HG03378 (cell line): Measurements from ENCODE around the gene HCCS.

Source experiments
- ATAC-seq: cut with Tn5 transposase; IDR thresholded peaks from one replicate; pipeline ENCODE4 v1.9.1; 2021; ENCODE audit warnings: mild to moderate bottlenecking, moderate library complexity; ENCODE audit not compliant: unreplicated experiment

HCCS gene

DNA sequence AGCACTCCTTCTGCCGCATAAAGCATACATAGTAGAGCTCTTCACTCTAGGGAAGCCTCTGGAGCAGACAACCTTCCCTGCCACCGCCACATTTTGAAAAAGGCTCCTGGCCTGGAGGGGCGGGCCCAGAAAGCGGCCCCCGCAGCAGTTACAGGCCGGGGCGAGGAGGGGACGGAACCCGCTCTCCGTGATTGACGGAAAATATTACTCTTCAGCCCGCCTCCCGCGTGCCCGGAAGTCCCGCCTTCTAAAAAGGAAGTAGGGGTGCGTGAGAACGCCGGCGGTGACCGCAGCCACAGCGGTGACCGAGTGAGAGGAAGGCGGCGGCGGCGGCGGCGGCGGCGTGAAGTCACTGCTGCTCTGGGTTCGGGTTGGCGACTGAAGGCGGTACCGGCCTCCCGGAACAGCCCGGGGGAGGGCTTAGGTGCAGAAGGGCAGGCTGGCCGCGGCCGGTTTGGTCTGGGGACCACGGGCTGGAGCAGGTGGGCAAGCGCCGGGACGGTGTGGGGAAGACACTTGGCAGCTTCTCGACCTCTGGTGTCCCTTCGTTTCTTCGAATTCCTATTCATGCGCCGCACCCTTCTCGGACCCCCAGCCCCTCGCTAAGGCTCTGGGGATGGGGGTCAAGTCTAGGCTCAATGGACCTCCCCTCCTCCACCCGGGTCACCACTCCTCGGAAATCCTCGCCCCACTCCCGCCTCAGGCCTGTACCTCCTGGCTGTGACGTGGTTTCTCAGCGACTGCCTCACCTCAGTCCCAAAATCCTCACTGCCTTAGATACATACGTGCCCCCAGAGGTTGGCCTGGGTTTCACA, at the start of gene HCCS:
HCCS (plus strand) TSS at position 296 of the 815 bp plus-strand sequence. CDS start 729 bp downstream, outside the sequence.
- ATAC-seq: peak; percentile 86

DNA sequence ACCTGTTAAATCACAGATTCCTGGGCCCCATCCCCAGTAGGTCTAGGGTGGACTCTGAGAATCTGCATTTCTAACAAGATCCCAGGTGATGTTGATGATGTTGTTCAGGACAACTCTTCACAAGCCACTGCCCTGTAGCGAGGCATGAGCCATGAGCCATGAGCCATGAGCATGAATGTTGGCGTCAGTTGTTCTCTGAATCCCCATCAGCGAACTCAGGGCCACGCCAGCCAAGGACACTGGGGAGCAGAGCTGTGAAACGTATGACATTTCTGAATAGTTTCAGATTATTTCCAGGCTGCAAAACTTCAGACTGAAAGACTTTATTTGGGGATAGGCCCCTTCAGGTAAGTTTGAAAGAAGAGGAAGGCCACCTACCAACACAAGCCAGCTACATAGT, 46.9 kb upstream of the HCCS start:
- ATAC-seq: no peak

- no peak for ATAC-seq
Measured at GRCh38 chrX:11064851-11065600, 46.1 kb upstream of the HCCS start.

GRCh38 chrX:11066812-11067211, 44.3 kb upstream of the HCCS start:
- ATAC-seq: no peak

GRCh38 chrX:11073381-11073780, 37.8 kb upstream of the HCCS start:
- no peak for ATAC-seq

- no peak for ATAC-seq
Measured at GRCh38 chrX:11080741-11081305, 30.3 kb upstream of the HCCS start.

GRCh38 chrX:11081511-11081910, 29.6 kb upstream of the HCCS start:
- ATAC-seq: no peak

DNA sequence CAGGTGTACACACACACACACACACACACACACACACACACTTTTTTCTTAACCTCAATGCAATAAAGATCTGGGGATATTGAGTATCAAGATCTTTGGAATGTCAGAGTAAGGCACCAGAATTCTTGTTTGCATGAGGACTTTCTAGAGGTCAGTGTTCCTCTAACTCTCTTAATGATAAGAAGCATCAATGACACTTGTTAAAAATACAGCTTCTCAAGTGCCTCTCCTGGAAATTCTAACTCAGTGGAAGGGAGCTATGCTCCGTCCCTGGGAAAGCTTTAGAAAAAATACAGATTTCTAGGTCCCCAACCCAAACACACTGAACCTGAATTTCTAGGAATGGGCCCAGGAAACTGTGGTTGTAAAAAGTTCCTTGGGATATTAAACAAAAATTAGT, 25.8 kb upstream of the HCCS start:
- ATAC-seq: no peak

DNA sequence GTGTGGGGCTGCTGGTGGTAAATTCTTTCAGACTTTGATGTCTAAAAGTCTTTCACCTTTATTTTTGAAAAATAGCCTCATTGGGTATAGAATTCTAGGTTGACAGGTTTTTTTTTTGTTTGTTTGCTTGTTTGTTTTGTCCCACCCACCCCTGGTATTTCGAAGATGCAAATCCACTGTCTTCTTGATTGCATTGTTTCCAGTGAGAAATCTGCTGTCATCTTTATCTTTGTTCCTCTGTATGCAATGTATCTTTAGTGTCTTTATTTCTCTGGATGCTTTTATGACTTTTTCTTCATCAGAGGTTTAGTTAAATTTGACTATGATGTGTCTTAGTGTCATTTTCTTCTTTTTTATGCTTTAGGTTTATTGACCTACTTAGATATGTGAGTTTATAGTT, 21.3 kb upstream of the HCCS start:
- no peak for ATAC-seq

GRCh38 chrX:11097933-11098332, 13.2 kb upstream of the HCCS start:
- no peak for ATAC-seq

- ATAC-seq: no peak
Measured at GRCh38 chrX:11099465-11099864, 11.7 kb upstream of the HCCS start.

- no peak for ATAC-seq
Measured at GRCh38 chrX:11100281-11101035, 10.7 kb upstream of the HCCS start.

DNA sequence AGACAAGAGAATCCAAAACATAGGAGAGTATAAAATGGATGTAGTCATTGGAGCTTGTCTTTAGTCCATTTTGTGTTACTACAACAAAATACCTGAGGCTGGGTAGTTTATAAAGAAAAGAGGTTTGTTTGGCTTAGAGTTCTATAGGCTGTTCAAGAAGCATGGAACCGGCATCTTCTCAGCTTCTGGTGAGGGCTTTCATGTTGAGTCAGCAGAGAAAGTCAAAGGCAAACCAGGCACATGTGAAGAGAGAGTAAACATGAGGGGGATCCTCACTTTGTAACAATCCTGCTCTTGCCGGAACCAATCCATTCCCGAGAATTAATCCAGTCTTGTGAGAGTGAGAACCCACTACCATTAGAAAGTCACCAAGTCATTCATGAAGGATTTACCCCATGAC, 8.1 kb upstream of the HCCS start:
- ATAC-seq: no peak

DNA sequence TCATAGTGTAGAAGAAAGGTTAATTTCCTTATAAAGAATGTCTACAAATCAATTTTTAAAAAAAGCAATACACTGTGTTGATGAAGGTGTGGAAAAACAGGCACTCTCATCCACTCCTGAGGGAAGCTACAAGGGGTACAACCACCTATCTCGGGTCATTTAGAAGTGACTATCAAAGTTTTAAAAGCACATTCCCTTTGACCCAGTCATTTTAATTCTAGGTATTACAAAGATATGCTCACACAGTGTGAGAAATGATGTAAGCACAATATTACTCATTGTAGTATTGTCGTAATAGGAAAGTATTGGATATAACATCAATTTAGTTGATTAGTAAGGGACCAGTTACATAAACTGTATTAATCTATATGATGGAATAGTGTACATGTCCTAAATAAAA, 7.4 kb upstream of the HCCS start:
- ATAC-seq: no peak

DNA sequence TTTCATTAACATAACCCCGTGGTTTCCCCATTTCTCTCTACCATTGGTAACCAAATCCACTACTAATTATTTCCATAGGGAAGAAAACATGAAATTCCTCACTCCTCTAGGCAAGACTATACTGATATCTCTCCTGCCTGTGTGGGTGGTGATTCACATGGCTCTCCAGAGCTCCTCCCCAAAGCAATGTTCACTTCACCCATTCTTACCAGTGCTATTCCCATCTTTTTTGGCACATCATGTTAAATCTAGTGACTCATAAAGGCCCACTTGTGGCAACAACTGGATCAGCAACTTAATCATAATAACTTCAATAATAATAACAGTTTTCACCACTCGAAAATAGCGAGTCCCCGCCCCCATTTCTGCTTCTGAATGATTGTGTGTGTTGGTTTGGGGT, 6.1 kb upstream of the HCCS start:
- ATAC-seq: no peak

- no peak for ATAC-seq
Measured at GRCh38 chrX:11108253-11108941, 2.7 kb upstream of the HCCS start.

- ATAC-seq: no peak
Measured at GRCh38 chrX:11109968-11110367, 1.2 kb upstream of the HCCS start.

DNA sequence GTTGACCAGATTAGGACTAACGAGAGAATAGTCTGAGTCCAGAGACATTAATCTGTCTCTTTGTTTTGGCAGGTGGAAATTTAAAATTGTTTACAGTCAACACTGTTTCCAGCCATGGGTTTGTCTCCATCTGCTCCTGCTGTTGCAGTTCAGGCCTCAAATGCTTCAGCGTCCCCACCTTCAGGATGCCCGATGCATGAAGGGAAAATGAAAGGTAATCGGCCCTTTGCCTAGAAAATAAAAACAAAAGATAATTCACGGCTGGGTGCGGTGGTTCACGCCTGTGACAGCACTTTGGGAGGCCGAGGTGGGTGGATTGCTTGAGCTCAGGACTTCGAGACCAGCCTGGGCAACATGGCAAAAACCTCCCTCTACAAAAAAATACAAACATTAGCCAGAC, 815 bp downstream of the HCCS start:
- ATAC-seq: no peak

DNA sequence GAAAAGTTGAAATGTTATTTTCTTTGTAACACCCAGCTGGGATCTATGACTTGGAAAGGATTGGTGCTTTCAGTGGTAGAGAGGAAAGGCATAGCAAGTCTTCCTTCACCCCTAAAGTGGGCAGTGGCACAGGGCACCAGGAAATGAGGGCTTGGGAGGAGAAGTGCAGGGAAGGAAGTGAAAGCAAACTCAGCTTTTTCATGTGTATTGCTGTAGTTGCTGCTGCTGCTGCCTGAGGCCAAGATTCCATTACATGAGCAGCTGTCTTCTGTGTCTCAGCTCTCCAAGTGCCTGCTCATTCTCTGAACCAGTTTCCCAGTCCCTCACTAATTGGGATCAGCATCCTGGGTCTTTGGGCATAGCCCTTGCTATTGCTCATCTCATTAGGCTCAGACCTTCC, 2.6 kb downstream of the HCCS start:
- no peak for ATAC-seq

DNA sequence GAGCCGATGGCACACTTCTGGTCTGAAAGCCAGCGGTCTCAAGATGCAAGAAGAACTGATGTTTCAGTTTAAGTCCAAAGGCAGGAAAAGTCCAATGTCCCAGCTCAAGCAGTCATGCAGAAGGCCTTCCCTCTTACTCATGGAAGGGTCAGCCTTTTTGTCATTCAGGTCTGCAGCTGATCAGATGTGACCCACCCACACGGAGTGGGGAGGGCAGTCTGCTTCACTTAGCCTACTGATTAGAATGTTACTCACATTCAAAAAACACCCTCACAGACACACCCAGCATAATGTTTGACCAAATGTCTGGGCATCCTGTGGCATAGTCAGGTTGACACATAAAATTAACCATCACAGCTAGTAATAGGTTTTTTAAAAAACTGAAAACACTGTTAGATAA, 6.6 kb downstream of the HCCS start:
- no peak for ATAC-seq
